ENCODE data around the gene BCL6. TPM values are rescaled to one million over a fixed set of nuclear protein-coding genes. Genes with fewer than 3 reads are reported as not detected.

The BCL6 gene
- total and polyA plus RNA-seq, 2 donors (not counting 3 experiments of a cell fraction or from before 2014, with no cell fraction given) = 6.9 to 12.1 TPM

DNA sequence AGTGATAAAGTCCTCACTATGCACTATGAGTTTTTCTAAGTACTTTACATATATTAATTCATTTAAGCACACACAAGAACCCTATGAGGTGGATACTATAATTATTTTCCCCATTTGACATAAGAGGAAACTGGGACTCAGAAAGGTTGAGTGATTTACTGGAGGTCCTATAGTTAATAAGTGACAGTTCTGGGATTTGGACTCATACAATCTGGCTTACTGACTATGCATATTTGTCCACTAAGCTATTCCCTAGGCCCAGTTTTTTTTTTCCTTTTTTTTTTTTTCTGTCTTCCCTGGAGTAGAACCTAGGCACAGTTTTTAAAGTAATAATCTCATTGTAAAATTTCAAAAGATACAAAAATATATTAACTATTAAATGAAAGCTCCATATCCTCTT lies 36.6 kb downstream of the BCL6 start:
- Histone ChIP-seq H3K9me3 (replicated peaks; ENCODE audit: control insufficient read depth, insufficient read depth, low read length) (no peaks in the 10 kb centered on the region), H2AFZ (ENCODE audit: low read depth, low read length) (no peak overlapping the region), H3K9me1 (replicated peaks; ENCODE audit: control insufficient read depth, extremely low read depth, insufficient read depth, low read length) (no peaks in the 10 kb centered on the region), H4K20me1 (replicated peaks; ENCODE audit: control insufficient read depth, extremely low read depth, insufficient read depth, low read length) (no peaks in the 10 kb centered on the region), H3K79me2 (ENCODE audit: control insufficient read depth, insufficient read depth, low read length) (no peaks in the 10 kb centered on the region), H3K36me3 (ENCODE audit: control insufficient read depth in 2 of 2, extremely low read depth in 1 of 2, insufficient read depth in 2 of 2, low read length in 2 of 2) (no peaks in the 10 kb centered on the region), H3K27me3 (ENCODE audit: control insufficient read depth in 2 of 2, insufficient read depth in 2 of 2, low read length in 2 of 2) (no peaks in the 10 kb centered on the region), H3K4me3 (replicated peaks in 1 of 3; ENCODE audit: insufficient read depth in 1 of 3, low read depth in 1 of 3, low read length in 3 of 3) (no peak overlapping the region), H3K27ac (ENCODE audit: insufficient read depth, low read depth, low read length) (no peak overlapping the region), H3K4me1 (ENCODE audit: control insufficient read depth, extremely low read depth, insufficient read depth, low read length) (no peaks in the 10 kb centered on the region), H3K9ac (replicated peaks; ENCODE audit: extremely low read depth, insufficient read depth, low read length) (no peak overlapping the region), H3K4me2 (ENCODE audit: insufficient read depth, low read length) (no peak overlapping the region)
- FAIRE-seq (no peak), DNase-seq (ENCODE audit: low read depth, low spot score) (no peak)
- dilution Hi-C loops (cut with MboI; ENCODE audit: extremely low pct_ligation_motif_present, low sequenced_read_pairs) (no loop called here), intact Hi-C loops (cut with micrococcal nuclease) (no loop called here)
- BruUV-seq (replicated peaks) = no TSS peak
- ChIA-PET CTCF (interaction anchor here (1.0 to 1.7 kb wide), 4 partner anchors 29 to 490 kb away, joined by 3 to 11 read pairs (median 6); no protein-coding TSS in a partner anchor), POLR2A (no interaction called here)
- no peak for TF ChIP-seq POLR2AphosphoS5 (IDR thresholded peaks at IDR 0.05; ENCODE audit: insufficient read depth, low read depth, low read length)
- TF ChIP-seq POLR2A (IDR thresholded peaks at IDR 0.05; ENCODE audit: low read depth, low read length) = no peak
- TF ChIP-seq, protein P1, sequence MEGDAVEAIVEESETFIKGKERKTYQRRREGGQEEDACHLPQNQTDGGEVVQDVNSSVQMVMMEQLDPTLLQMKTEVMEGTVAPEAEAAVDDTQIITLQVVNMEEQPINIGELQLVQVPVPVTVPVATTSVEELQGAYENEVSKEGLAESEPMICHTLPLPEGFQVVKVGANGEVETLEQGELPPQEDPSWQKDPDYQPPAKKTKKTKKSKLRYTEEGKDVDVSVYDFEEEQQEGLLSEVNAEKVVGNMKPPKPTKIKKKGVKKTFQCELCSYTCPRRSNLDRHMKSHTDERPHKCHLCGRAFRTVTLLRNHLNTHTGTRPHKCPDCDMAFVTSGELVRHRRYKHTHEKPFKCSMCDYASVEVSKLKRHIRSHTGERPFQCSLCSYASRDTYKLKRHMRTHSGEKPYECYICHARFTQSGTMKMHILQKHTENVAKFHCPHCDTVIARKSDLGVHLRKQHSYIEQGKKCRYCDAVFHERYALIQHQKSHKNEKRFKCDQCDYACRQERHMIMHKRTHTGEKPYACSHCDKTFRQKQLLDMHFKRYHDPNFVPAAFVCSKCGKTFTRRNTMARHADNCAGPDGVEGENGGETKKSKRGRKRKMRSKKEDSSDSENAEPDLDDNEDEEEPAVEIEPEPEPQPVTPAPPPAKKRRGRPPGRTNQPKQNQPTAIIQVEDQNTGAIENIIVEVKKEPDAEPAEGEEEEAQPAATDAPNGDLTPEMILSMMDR (IDR thresholded peaks at IDR 0.05; ENCODE audit: extremely low read depth in 1 of 2, insufficient read depth in 1 of 2, low read depth in 1 of 2, low read length in 2 of 2) = no peak
- no peak for TF ChIP-seq GATA2 (IDR thresholded peaks at IDR 0.05; ENCODE audit: insufficient read depth, insufficient read length, low read depth, low read length)
- no peak for TF ChIP-seq FOS (IDR thresholded peaks at IDR 0.05; ENCODE audit: borderline replicate concordance, insufficient read depth, low read length)
- no peak for TF ChIP-seq MYC (IDR thresholded peaks at IDR 0.05; ENCODE audit: low read depth, low read length)
- no peak for TF ChIP-seq JUN (IDR thresholded peaks at IDR 0.05; ENCODE audit: borderline replicate concordance, insufficient read depth, insufficient read length, low read depth)
- no peak for TF ChIP-seq EZH2 (IDR thresholded peaks at IDR 0.05; ENCODE audit: borderline replicate concordance, low read depth, low read length, severe bottlenecking)
- TF ChIP-seq, protein P2, sequence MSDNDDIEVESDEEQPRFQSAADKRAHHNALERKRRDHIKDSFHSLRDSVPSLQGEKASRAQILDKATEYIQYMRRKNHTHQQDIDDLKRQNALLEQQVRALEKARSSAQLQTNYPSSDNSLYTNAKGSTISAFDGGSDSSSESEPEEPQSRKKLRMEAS (IDR thresholded peaks at IDR 0.05; ENCODE audit: insufficient read depth, insufficient read length) = no peak

Data from endothelial cell of umbilical vein (primary cell).